WTC11 (cell line): ENCODE data around the gene NAA80. TPM values are rescaled to one million over a fixed set of nuclear protein-coding genes. Genes with fewer than 3 reads are reported as not detected.

Source experiments
- ATAC-seq: fragments of 200-7000 bp; cut with Tn5 transposase; 2 replicates; pipeline ENCODE4 v1.10.0; 2021; ENCODE audit warnings: mild to moderate bottlenecking, moderate library complexity
- CTCF ChIA-PET: fragments of 300-600 bp; sonication (Branson Sonifier 250); formaldehyde crosslinking; loops from one replicate; lab custom pipeline; 2021; ENCODE audit warnings: antibody characterized with exemption; lab: Charles Lee
- POLR2A ChIA-PET: fragments of 350-600 bp; sonication (Branson Sonifier 250); formaldehyde crosslinking; loops from one replicate; lab custom pipeline; 2021; ENCODE audit warnings: antibody characterized with exemption; lab: Charles Lee
- DNase-seq: peaks from one replicate; pipeline ENCODE4 v3.0.0; 2021; ENCODE audit warnings: low spot score
- H3K27ac Mint-ChIP-seq: 2 replicates; pipeline ENCODE4 v1.8.0; 2021; ENCODE audit warnings: mixed read lengths
- H3K27me3 Mint-ChIP-seq: 2 replicates; pipeline ENCODE4 v1.8.0; 2021; ENCODE audit warnings: low read depth, mild to moderate bottlenecking, moderate library complexity, mixed read lengths
- H3K36me3 Mint-ChIP-seq: 2 replicates; pipeline ENCODE4 v1.8.0; 2021; ENCODE audit warnings: mixed read lengths
- H3K4me1 Mint-ChIP-seq: 2 replicates; pipeline ENCODE4 v1.8.0; 2022; ENCODE audit warnings: mixed read lengths
- H3K4me3 Mint-ChIP-seq: 2 replicates; pipeline ENCODE4 v1.8.0; 2021; ENCODE audit warnings: mild to moderate bottlenecking, moderate library complexity, mixed read lengths
- H3K9me3 Mint-ChIP-seq: 2 replicates; pipeline ENCODE4 v1.8.0; 2021; ENCODE audit warnings: mixed read lengths
- ESRRA ChIP-seq: sonication (generic); formaldehyde crosslinking; IDR thresholded peaks from 2 replicates; pipeline ENCODE4 v1.8.1; 2022; ENCODE audit warnings: mild to moderate bottlenecking, missing genetic modification reagents, borderline replicate concordance
- FOXP1 ChIP-seq: sonication (generic); formaldehyde crosslinking; IDR thresholded peaks from 2 replicates; pipeline ENCODE4 v1.8.0; 2022; ENCODE audit warnings: missing genetic modification reagents, mild to moderate bottlenecking, moderate library complexity, borderline replicate concordance
- GRHL2 ChIP-seq: fragments of 250-450 bp; sonication (Bioruptor Pico); IDR thresholded peaks from 2 replicates; pipeline ENCODE4 v1.8.0; 2022; ENCODE audit warnings: mild to moderate bottlenecking, moderate library complexity; ENCODE audit not compliant: insufficient replicate concordance, severe bottlenecking
- GTF2I ChIP-seq: fragments of 250-450 bp; sonication (Bioruptor Pico); conservative IDR thresholded peaks from 2 replicates; pipeline ENCODE4 v1.4.0; 2021; ENCODE audit warnings: mild to moderate bottlenecking
- IRF2 ChIP-seq: sonication (generic); formaldehyde crosslinking; IDR thresholded peaks from 2 replicates; pipeline ENCODE4 v1.8.0; 2022; ENCODE audit warnings: low read depth, missing genetic modification reagents, borderline replicate concordance
- MYBL2 ChIP-seq: sonication (generic); formaldehyde crosslinking; IDR thresholded peaks from 2 replicates; pipeline ENCODE4 v1.8.1; 2023; ENCODE audit warnings: mild to moderate bottlenecking, moderate library complexity, missing genetic modification reagents
- NFYB ChIP-seq: sonication (generic); formaldehyde crosslinking; conservative IDR thresholded peaks from 2 replicates; pipeline ENCODE4 v1.8.0; 2022; ENCODE audit warnings: low read depth, missing genetic modification reagents
- NR1H2 ChIP-seq: sonication (generic); formaldehyde crosslinking; IDR thresholded peaks from 2 replicates; pipeline ENCODE4 v1.9.0; 2021; ENCODE audit warnings: mild to moderate bottlenecking, moderate library complexity, missing genetic modification reagents
- RELA ChIP-seq: sonication (generic); formaldehyde crosslinking; IDR thresholded peaks from 2 replicates; pipeline ENCODE4 v1.8.1; 2022; ENCODE audit warnings: missing genetic modification reagents, mild to moderate bottlenecking, borderline replicate concordance
- SMAD4 ChIP-seq: sonication (generic); formaldehyde crosslinking; IDR thresholded peaks from 2 replicates; pipeline ENCODE4 v1.8.0; 2022; ENCODE audit warnings: mild to moderate bottlenecking, missing genetic modification reagents
- TEAD1 ChIP-seq: sonication (generic); formaldehyde crosslinking; IDR thresholded peaks from 2 replicates; pipeline ENCODE4 v1.8.0; 2022; ENCODE audit warnings: mild to moderate bottlenecking, missing genetic modification reagents
- TEAD4 ChIP-seq: sonication (generic); formaldehyde crosslinking; IDR thresholded peaks from 2 replicates; pipeline ENCODE4 v1.8.0; 2022; ENCODE audit warnings: mild to moderate bottlenecking, missing genetic modification reagents
- ZNF219 ChIP-seq: sonication (generic); formaldehyde crosslinking; IDR thresholded peaks from 2 replicates; pipeline ENCODE4 v1.8.0; 2023; ENCODE audit warnings: missing genetic modification reagents, mild to moderate bottlenecking, borderline replicate concordance
- ZNF263 ChIP-seq: sonication (generic); formaldehyde crosslinking; IDR thresholded peaks from 2 replicates; pipeline ENCODE4 v1.8.1; 2022; ENCODE audit warnings: low read depth, mild to moderate bottlenecking, moderate library complexity, missing genetic modification reagents
- ZNF416 ChIP-seq: fragments of 250-450 bp; sonication (Bioruptor Pico); IDR thresholded peaks from 2 replicates; pipeline ENCODE4 v1.9.0; 2021; ENCODE audit warnings: mild to moderate bottlenecking, inconsistent platforms
- total RNA-seq: library from RNA; stranded (reverse); gene quantifications from 3 replicates; pipeline ENCODE4 v1.2.3, GENCODE V29; 2021
- TF ChIP-seq, protein P1 (sequence below): fragments of 200-600 bp; IDR thresholded peaks from 2 replicates; pipeline ENCODE4 v1.8.0; 2022; ENCODE audit warnings: antibody characterized with exemption
- TF ChIP-seq, protein P2 (sequence below): sonication (generic); formaldehyde crosslinking; IDR thresholded peaks from 2 replicates; pipeline ENCODE4 v1.8.1; 2023; ENCODE audit warnings: mild to moderate bottlenecking, missing genetic modification reagents, moderate library complexity
- TF ChIP-seq, protein P3 (sequence below): sonication (generic); formaldehyde crosslinking; IDR thresholded peaks from 2 replicates; pipeline ENCODE4 v1.8.0; 2022; ENCODE audit warnings: mild to moderate bottlenecking, missing genetic modification reagents
- TF ChIP-seq, protein P4 (sequence below): sonication (generic); formaldehyde crosslinking; IDR thresholded peaks from 2 replicates; pipeline ENCODE4 v1.8.1; 2022; ENCODE audit warnings: mild to moderate bottlenecking, moderate library complexity, missing genetic modification reagents

Gene NAA80
- total RNA-seq, 1 experiment from 2014 or later = 17.3 TPM

DNA sequence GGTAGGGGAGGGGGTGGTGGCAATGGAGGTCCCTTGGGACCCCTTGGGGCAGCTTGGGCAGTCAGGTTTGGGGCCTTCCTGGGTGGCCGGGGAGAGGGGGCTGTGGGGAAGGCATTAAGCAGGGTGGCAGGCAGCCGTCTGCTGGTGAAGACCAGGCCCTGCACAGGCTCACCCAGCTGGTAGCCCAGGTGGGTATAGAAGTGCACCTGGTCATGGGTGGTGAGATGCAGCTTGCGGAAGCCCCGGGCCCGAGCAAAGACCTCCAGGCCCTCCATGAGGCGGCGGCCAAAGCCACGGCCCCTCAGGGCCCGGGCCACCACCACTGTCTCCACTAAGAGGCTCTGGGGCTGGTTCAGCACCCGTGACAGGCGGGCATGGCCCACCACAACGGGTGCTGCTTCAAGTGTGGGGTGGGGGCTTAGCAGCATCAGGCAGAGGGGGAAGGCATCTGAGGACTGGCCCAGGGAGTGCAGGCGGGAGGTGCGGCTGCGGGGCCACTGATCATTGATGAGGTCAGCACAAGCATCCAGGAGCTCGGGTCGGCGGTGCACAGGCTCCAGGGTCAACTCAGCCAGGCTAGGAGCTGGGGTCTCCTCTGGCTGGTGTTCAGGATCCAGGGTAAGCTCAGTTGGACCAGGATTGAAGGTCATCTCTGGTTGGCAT, 2.4 kb downstream of the NAA80 start:
- no peak for DNase-seq
- no peak overlapping the region for H3K4me3 Mint-ChIP-seq

DNA sequence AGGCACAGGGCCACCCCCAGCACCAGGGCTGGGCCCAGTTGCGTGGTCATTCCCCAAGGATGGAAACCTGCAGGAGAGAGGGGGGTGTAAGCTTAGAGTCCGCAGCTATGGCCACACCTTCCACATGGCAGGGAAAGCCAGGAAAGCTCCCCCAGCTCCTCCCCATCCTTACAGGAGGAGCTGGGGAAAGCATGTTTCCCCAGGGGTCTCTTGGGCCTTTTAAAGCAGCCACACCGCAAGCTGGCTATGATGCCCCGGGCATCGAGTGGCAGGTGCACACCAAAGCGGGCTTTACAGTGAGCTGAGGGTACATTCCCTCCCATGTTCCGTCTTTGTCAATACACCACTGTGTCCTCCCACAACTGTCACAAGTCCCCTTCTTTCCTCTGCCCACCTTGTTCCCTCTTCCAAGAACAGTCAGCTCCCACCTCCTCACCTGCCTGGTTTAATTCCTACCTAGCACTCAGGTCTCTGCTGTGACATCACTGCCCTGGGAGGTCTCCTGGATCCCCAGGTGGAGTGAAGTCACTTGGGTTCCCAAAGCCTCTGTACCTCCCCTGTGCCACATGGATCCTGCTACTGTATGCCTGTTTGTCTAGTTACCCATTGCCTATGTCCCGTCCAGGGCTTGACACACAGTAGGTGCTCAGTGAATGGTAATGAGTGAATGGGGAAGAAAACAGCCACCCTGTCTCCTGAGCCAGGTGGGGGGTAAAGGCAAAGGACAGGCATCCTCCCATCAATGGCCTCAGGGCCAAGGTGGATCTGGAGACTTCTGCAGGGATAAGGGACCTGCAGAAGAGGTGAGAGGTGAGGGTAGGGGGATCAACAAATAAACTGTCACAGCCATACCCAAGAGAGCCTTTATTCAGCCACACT, 3.4 kb downstream of the NAA80 start:
- TF ChIP-seq TEAD4 (CRISPR knock-in tag) = no peak
- TF ChIP-seq, protein P1, sequence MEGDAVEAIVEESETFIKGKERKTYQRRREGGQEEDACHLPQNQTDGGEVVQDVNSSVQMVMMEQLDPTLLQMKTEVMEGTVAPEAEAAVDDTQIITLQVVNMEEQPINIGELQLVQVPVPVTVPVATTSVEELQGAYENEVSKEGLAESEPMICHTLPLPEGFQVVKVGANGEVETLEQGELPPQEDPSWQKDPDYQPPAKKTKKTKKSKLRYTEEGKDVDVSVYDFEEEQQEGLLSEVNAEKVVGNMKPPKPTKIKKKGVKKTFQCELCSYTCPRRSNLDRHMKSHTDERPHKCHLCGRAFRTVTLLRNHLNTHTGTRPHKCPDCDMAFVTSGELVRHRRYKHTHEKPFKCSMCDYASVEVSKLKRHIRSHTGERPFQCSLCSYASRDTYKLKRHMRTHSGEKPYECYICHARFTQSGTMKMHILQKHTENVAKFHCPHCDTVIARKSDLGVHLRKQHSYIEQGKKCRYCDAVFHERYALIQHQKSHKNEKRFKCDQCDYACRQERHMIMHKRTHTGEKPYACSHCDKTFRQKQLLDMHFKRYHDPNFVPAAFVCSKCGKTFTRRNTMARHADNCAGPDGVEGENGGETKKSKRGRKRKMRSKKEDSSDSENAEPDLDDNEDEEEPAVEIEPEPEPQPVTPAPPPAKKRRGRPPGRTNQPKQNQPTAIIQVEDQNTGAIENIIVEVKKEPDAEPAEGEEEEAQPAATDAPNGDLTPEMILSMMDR = no peak
- TF ChIP-seq, protein P2, sequence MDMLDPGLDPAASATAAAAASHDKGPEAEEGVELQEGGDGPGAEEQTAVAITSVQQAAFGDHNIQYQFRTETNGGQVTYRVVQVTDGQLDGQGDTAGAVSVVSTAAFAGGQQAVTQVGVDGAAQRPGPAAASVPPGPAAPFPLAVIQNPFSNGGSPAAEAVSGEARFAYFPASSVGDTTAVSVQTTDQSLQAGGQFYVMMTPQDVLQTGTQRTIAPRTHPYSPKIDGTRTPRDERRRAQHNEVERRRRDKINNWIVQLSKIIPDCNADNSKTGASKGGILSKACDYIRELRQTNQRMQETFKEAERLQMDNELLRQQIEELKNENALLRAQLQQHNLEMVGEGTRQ (CRISPR knock-in tag) = no peak
- TF ChIP-seq RELA = no peak
- TF ChIP-seq TEAD1 (CRISPR knock-in tag) = no peak
- Mint-ChIP-seq H3K9me3 (no peaks in the 10 kb centered on the region), H3K36me3 (no peaks in the 10 kb centered on the region), H3K27me3 (no peaks in the 10 kb centered on the region; the same call in 1 of the 2 replicates), H3K4me3 (no peak overlapping the region), H3K4me1 (peaks cover 21% of the 10 kb centered on the region), H3K27ac (0 out of 2 replicates have a peak overlapping the region, but pooled peaks have one; percentile 51)
- ChIA-PET CTCF (interaction anchor here (0.5 to 1.5 kb wide), 3 partner anchors 26 to 101 kb away, joined by 4 to 5 read pairs (median 4); no protein-coding TSS in a partner anchor), POLR2A (no interaction called here)
- no peak for ATAC-seq
- no peak for DNase-seq

More for the DNA sequence above, 2.4 kb downstream of the NAA80 start:
- TF ChIP-seq NR1H2 (no peak), NFYB (CRISPR knock-in tag) (no peak), FOXP1 (CRISPR knock-in tag) (no peak), ZNF219 (CRISPR knock-in tag) (no peak), ZNF263 (no peak), MYBL2 (CRISPR knock-in tag) (no peak), SMAD4 (CRISPR knock-in tag) (no peak), IRF2 (CRISPR knock-in tag) (no peak), GTF2I (CRISPR knock-in tag) (no peak), ZNF416 (CRISPR knock-in tag) (no peak), ESRRA (CRISPR knock-in tag) (no peak), GRHL2 (no peak), TEAD1 (CRISPR knock-in tag) (no peak)
- TF ChIP-seq, protein P1 = no peak
- TF ChIP-seq, protein P3, sequence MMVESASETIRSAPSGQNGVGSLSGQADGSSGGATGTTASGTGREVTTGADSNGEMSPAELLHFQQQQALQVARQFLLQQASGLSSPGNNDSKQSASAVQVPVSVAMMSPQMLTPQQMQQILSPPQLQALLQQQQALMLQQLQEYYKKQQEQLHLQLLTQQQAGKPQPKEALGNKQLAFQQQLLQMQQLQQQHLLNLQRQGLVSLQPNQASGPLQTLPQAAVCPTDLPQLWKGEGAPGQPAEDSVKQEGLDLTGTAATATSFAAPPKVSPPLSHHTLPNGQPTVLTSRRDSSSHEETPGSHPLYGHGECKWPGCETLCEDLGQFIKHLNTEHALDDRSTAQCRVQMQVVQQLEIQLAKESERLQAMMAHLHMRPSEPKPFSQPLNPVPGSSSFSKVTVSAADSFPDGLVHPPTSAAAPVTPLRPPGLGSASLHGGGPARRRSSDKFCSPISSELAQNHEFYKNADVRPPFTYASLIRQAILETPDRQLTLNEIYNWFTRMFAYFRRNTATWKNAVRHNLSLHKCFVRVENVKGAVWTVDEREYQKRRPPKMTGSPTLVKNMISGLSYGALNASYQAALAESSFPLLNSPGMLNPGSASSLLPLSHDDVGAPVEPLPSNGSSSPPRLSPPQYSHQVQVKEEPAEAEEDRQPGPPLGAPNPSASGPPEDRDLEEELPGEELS (CRISPR knock-in tag) = no peak
- TF ChIP-seq, protein P4, sequence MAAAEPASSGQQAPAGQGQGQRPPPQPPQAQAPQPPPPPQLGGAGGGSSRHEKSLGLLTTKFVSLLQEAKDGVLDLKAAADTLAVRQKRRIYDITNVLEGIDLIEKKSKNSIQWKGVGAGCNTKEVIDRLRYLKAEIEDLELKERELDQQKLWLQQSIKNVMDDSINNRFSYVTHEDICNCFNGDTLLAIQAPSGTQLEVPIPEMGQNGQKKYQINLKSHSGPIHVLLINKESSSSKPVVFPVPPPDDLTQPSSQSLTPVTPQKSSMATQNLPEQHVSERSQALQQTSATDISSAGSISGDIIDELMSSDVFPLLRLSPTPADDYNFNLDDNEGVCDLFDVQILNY (CRISPR knock-in tag) = no peak
- Mint-ChIP-seq H3K27ac (no peak overlapping the region), H3K4me1 (peaks cover 18% of the 10 kb centered on the region), H3K27me3 (no peaks in the 10 kb centered on the region; the same call in 1 of the 2 replicates), H3K9me3 (no peaks in the 10 kb centered on the region), H3K36me3 (no peaks in the 10 kb centered on the region)
- no peak for ATAC-seq
- POLR2A ChIA-PET = no interaction called here
- CTCF ChIA-PET = interaction anchor here (0.7 to 1.3 kb wide), 2 partner anchors 37 to 50 kb away, joined by 3 to 5 read pairs; no protein-coding TSS in a partner anchor
